Measurements from ENCODE around the gene DPH3.

Gene DPH3

DNA sequence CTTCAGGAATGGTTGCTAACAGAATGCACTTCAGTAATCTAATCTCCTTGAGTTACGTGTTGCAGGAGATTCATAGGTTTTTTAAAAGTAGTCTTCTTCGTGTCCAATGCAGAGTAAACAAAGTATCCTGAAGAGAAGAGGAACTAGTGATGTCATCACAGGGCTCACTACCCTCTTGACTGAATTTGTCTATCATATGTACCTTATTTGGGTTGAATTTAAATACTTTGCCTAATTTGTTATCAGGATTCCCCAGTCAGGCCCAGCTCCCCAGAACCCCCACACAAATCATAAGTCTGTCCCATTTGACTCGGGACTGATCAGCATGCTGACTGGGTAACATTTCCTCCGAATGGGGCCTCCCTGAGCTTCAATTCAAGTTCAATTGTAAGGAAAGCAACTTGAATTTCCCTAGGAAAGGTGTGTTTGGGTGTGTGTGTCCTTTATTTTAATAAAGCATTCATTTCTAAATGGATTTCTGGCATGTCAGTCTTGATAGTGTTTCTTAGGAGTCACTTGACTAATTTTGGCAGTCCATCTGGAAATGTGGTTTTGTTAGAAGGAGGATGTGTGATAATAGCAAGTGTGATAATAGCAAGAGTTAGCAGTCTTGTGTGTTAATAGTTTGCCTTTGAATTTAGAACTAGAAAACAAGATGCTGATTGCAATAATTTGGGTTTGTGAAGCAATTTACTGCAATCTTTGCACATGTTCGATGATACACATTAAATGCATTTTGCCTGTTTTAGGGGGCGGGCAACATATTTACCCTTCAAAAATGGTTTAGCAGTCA is 22.2 kb upstream of the DPH3 start:
- ATAC-seq (replicated peaks; ENCODE audit: extremely low read depth, poor library complexity, severe bottlenecking) (peak; percentile 14), DNase-seq (ENCODE audit: low spot score in 2 of 2) (no peak)
- Mint-ChIP-seq H3K27ac (ENCODE audit: low read depth) (peak overlapping the region; percentile 81), H3K4me1 (peaks cover 72% of the 10 kb centered on the region), H3K9me3 (no peaks in the 10 kb centered on the region), H3K27me3 (no peaks in the 10 kb centered on the region), H3K36me3 (ENCODE audit: insufficient read depth) (peaks cover 27% of the 10 kb centered on the region), H3K4me3 (peak overlapping the region; percentile 90)

DNA sequence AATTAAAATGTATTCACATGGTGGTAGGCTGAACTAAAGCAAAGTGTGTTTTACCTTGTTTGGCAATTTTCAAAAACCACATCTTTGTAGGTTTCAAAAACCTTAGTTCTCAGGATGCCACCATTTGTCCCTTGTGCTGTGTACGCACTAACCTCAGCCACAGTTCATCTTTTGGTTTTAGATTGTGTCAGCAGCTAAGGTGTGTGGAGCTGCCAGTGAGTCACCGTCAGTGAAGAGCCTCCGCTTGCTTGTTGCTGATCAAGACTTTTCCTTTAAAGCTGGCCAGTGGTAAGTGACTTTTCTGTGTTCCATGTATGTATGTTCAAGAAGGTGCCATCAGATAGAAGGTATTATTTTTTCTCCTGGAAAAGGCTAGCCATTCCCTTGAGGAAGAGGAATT is 21.4 kb upstream of the DPH3 start:
- peak in 1 of 2 donors; percentile 72 for DNase-seq (ENCODE audit: low spot score in 2 of 2)

DNA sequence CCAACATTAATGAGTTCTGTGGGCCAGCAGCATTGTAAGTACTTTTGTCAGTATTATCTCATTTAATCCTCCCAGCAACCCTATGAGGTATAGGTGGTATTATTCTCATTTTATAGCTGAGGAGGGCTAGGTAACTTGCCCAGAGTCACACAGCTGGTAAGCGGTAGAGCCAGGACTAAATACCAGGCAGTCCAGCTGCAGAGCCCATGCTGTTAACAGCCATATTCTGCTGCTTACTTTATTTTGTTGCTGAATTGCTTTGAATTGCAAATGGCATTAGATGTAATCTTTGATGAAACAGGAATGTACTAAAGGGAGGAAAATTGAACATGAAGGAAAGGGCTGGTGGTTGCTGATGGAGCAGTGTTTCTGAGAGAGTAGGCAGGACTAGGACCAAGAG is 19.9 kb upstream of the DPH3 start:
- peaks cover 25% of the 10 kb centered on the region for H3K36me3 Mint-ChIP-seq (ENCODE audit: insufficient read depth)
- H3K4me1 Mint-ChIP-seq, result peaks cover 50% of the 10 kb centered on the region

More for the DNA sequence above, 21.4 kb upstream of the DPH3 start:
- H3K27ac Mint-ChIP-seq (ENCODE audit: low read depth), result peak overlapping the region; percentile 81
- H3K4me3 Mint-ChIP-seq, result peak overlapping the region; percentile 90
- peak; percentile 96 for ATAC-seq (replicated peaks; ENCODE audit: extremely low read depth, poor library complexity, severe bottlenecking)
- no peaks in the 10 kb centered on the region for H3K27me3 Mint-ChIP-seq
- peaks cover 26% of the 10 kb centered on the region for H3K36me3 Mint-ChIP-seq (ENCODE audit: insufficient read depth)
- H3K4me1 Mint-ChIP-seq, result peaks cover 66% of the 10 kb centered on the region
- no peaks in the 10 kb centered on the region for H3K9me3 Mint-ChIP-seq

DNA sequence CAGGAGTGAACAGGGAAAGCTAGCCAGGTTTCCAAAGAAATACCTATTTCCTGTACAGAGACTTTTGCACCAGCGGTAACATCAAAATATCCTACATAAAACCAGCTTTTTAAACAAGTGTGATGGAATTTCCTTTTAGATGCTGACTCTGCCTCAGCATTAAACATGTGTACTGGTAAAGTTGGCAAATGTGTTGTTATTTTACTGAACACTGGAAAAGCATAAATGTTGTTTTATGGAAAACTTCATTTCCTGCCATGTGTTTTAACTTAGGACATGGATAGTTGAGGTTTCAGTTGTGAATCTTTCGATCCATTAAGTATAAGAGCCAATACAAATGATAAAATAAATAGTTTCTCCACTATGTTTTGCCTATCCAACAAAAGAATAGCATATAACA is 15.9 kb upstream of the DPH3 start:
- H3K27me3 Mint-ChIP-seq, result no peaks in the 10 kb centered on the region
- H3K4me1 Mint-ChIP-seq, result peaks cover 11% of the 10 kb centered on the region
- no peaks in the 10 kb centered on the region for H3K9me3 Mint-ChIP-seq
- no peak overlapping the region for H3K27ac Mint-ChIP-seq (ENCODE audit: low read depth)
- no peak for ATAC-seq (replicated peaks; ENCODE audit: extremely low read depth, poor library complexity, severe bottlenecking)
- no peak overlapping the region for H3K4me3 Mint-ChIP-seq
- no peak for DNase-seq (ENCODE audit: low spot score in 2 of 2)
- H3K36me3 Mint-ChIP-seq (ENCODE audit: insufficient read depth), result peaks cover 8% of the 10 kb centered on the region

More for the DNA sequence above, 19.9 kb upstream of the DPH3 start:
- Mint-ChIP-seq H3K27ac (ENCODE audit: low read depth) (peak overlapping the region; percentile 81), H3K9me3 (no peaks in the 10 kb centered on the region), H3K4me3 (peak overlapping the region; percentile 90), H3K27me3 (no peaks in the 10 kb centered on the region)
- ATAC-seq (replicated peaks; ENCODE audit: extremely low read depth, poor library complexity, severe bottlenecking) (no peak), DNase-seq (ENCODE audit: low spot score in 2 of 2) (no peak)

DNA sequence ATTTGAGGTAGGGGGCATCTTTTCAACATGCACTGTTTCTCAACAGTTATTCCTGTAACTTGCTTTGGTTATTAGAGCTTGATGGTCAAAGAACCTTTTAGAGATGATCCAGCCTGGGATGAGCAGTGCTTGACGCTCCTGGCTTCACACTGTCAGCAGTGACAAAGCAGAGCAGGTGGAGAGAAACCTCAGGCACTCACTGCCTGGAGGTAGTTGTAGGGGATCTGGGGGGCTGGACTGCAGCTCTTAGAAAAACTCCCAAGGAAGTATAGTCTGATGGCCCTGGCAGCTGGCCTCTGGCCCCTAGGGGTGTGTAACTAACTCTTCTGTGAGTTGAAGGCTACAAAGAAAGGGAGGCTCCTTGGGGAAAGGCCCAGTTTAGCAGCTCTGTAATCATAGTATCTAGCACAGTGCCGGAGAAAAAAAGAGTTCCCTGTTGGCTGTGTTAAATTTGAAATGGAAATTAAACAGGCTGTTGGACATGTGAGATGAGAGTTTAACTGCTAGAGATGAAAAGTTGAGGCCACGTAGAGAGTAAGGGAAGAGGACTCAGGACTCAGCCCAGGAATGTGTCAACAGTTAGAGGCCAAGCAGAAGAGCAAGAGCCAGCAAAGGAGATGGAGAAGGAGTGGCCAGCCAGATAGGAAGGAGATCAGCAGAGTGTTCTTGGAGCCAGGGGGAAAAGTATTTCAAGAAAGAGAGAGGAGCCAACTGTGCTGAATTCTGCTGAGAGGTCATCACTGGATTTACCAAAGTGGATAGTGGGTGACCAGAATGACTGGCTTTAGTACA is 14.5 kb upstream of the DPH3 start:
- no peak overlapping the region for H3K4me3 Mint-ChIP-seq
- H3K27ac Mint-ChIP-seq (ENCODE audit: low read depth), result no peak overlapping the region
- ATAC-seq (replicated peaks; ENCODE audit: extremely low read depth, poor library complexity, severe bottlenecking) (no peak), DNase-seq (ENCODE audit: low spot score in 2 of 2) (no peak)
- H3K9me3 Mint-ChIP-seq, result no peaks in the 10 kb centered on the region
- no peaks in the 10 kb centered on the region for H3K4me1 Mint-ChIP-seq
- H3K36me3 Mint-ChIP-seq (ENCODE audit: insufficient read depth), result peaks cover 8% of the 10 kb centered on the region
- no peaks in the 10 kb centered on the region for H3K27me3 Mint-ChIP-seq

DNA sequence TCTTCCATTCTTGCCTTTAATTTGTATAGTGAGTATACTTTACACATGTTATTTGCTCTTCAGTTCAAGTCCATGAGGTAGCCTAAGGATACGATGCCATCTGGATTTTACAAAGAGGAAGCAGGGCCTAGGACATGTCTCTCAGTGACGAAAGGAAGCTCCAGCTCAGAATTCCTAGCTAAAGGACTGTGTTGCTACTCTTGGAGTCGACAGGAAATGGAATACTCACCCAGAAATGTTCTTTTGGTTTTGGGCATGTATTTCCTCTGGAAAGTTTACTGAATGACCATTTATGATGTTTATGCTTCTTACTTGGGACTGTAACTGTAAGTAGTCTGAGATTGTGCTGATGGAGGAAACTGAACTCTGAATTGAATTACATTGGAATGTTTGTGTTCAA is 12.7 kb upstream of the DPH3 start:
- no peak overlapping the region for H3K27ac Mint-ChIP-seq (ENCODE audit: low read depth)
- DNase-seq (ENCODE audit: low spot score in 2 of 2) (no peak), ATAC-seq (replicated peaks; ENCODE audit: extremely low read depth, poor library complexity, severe bottlenecking) (no peak)
- H3K4me3 Mint-ChIP-seq, result no peak overlapping the region
- no peaks in the 10 kb centered on the region for H3K9me3 Mint-ChIP-seq
- no peaks in the 10 kb centered on the region for H3K27me3 Mint-ChIP-seq
- H3K4me1 Mint-ChIP-seq, result no peaks in the 10 kb centered on the region
- peaks cover 11% of the 10 kb centered on the region for H3K36me3 Mint-ChIP-seq (ENCODE audit: insufficient read depth)

DNA sequence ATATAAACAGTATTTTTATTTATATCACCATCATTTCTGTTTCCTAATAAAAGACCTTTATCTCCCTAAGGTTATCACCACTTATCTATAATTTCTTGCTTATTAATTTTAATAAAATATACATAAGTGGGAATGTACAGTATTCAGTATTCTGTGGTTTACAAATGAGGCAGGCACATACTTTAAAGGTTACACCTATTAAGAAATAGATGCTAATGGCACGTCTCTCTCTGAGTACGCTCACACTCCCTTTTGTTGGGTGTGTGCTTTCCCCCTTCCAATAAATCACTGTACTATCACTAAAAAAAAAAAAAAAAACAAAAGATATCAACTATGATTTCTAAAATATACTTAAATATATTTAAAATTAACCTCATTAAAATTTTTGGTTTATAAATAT is 9.1 kb upstream of the DPH3 start:
- DNase-seq (ENCODE audit: low spot score in 2 of 2) (no peak), ATAC-seq (replicated peaks; ENCODE audit: extremely low read depth, poor library complexity, severe bottlenecking) (no peak)
- H3K4me1 Mint-ChIP-seq, result no peaks in the 10 kb centered on the region
- no peaks in the 10 kb centered on the region for H3K27me3 Mint-ChIP-seq
- no peaks in the 10 kb centered on the region for H3K9me3 Mint-ChIP-seq
- H3K36me3 Mint-ChIP-seq (ENCODE audit: insufficient read depth), result peaks cover 17% of the 10 kb centered on the region
- H3K27ac Mint-ChIP-seq (ENCODE audit: low read depth), result no peak overlapping the region
- H3K4me3 Mint-ChIP-seq, result no peak overlapping the region

DNA sequence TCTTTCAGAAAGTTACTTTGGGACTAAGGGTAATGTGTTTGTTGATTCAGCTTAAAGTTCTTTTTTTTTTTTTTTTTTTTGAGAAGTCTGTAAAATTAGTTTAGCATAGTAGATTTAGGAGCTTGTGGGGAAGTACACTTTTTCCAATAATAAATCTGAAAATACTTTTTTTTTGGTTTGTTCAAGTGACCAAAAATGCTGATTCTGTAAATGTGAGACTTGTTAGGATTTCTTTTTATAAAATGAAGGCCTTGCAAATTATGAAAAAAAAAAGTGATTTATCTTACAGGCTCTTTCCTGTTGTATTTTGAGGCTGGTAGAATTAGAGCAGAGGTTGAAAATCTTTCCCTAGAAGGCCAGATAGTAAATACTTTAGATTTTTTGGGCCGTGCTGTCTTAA is 7.8 kb upstream of the DPH3 start:
- Mint-ChIP-seq H3K4me3 (no peak overlapping the region), H3K27ac (ENCODE audit: low read depth) (no peak overlapping the region), H3K36me3 (ENCODE audit: insufficient read depth) (peaks cover 19% of the 10 kb centered on the region), H3K9me3 (no peaks in the 10 kb centered on the region), H3K4me1 (peaks cover under 1% of the 10 kb centered on the region), H3K27me3 (no peaks in the 10 kb centered on the region)
- DNase-seq (ENCODE audit: low spot score in 2 of 2) (no peak), ATAC-seq (replicated peaks; ENCODE audit: extremely low read depth, poor library complexity, severe bottlenecking) (no peak)

DNA sequence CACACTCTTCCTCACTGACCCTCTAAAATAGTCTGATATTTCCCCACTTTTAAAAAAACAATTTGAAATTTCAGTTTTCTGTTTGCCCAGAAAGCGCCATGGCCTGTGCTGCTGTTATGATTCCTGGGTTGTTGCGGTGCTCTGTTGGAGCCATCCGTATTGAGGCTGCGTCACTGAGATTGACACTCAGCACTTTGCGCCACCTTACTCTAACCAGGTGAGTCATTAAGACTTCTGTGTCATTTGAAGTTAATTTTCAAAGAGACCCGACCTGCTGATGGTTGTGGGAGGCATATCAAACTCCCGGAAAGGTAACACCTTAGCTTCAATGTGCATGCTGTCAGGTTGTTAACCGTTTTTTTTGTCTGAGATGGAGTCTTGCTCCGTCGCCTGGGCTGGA is 6.1 kb upstream of the DPH3 start:
- H3K27ac Mint-ChIP-seq (ENCODE audit: low read depth), result no peak overlapping the region
- no peak overlapping the region for H3K4me3 Mint-ChIP-seq
- ATAC-seq (replicated peaks; ENCODE audit: extremely low read depth, poor library complexity, severe bottlenecking) (no peak), DNase-seq (ENCODE audit: low spot score in 2 of 2) (no peak)
- no peaks in the 10 kb centered on the region for H3K27me3 Mint-ChIP-seq
- H3K36me3 Mint-ChIP-seq (ENCODE audit: insufficient read depth), result peaks cover 15% of the 10 kb centered on the region
- H3K9me3 Mint-ChIP-seq, result no peaks in the 10 kb centered on the region
- peaks cover 7% of the 10 kb centered on the region for H3K4me1 Mint-ChIP-seq

DNA sequence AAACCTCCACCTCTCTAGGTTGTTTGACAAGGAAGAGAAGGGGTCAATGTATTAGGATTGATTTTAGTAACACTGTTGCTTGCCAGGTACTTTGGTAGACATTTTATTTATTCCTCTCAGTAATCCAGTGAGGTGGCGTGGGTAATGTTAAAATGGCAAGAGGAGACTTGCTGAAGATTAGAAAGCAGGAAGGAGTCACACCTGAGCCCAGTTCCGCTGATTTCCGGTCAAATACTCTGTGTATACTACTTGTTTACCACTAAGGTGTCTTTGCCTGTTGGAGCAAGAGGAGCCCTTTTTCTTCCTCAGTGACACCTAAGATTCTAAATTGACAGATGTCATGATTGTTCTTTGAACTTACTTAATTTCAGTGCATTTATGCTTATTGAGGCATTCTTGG is 2.0 kb upstream of the DPH3 start:
- Mint-ChIP-seq H3K36me3 (ENCODE audit: insufficient read depth) (peaks cover 14% of the 10 kb centered on the region), H3K27me3 (no peaks in the 10 kb centered on the region), H3K4me3 (no peak overlapping the region), H3K27ac (ENCODE audit: low read depth) (peak overlapping the region; percentile 32), H3K9me3 (no peaks in the 10 kb centered on the region), H3K4me1 (peaks cover 19% of the 10 kb centered on the region)
- no peak for ATAC-seq (replicated peaks; ENCODE audit: extremely low read depth, poor library complexity, severe bottlenecking)
- DNase-seq (ENCODE audit: low spot score in 2 of 2), result no peak

DNA sequence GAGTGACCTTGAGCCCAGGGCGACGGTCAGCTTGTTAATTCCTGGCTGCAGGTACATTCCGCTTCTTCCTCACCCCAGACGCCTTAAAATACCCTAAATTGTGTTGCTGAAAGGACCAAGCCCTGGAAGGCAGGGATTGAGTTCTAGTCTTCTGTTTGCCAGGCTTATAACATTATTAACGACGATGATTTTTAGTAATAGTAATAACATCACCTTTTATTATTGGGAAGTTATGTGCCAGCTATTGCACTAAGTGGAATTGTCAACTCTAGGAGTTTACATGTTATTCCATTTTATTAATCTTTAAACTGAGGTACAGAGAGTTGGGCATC is 678 bp upstream of the DPH3 start:
- Mint-ChIP-seq H3K27me3 (no peaks in the 10 kb centered on the region), H3K4me1 (peaks cover 19% of the 10 kb centered on the region), H3K36me3 (ENCODE audit: insufficient read depth) (peaks cover 14% of the 10 kb centered on the region), H3K27ac (ENCODE audit: low read depth) (peak overlapping the region; percentile 97), H3K9me3 (no peaks in the 10 kb centered on the region), H3K4me3 (peak overlapping the region; percentile 96)
- ATAC-seq (replicated peaks; ENCODE audit: extremely low read depth, poor library complexity, severe bottlenecking) (no peak), DNase-seq (ENCODE audit: low spot score in 2 of 2) (no peak)

DNA sequence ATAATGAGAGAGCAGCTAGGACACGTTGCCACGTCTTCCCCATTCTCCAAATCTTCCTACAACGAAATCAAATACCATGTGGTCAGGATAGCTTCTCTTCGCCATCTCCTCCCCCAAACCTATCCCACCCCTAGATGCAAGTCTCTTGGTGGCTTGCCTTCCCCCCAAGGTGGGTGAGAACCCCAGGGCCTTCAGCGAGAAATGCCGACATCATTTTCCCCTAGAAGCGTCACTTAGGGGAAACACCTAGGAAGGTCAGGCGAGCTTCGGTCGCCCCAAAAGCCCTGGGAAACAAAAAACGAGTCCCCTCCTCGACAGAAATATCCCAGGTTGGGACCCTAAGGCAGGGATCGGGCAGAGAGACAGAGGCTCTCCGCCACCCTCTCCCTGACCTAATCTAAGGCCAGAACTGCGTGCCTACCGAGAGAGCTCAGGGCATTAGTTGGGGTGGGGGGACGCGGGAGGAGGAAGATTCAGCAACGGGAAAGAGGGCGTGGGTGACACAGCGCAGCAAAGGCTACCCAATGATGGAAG is 502 bp downstream of the DPH3 start:
- DNase-seq (ENCODE audit: low spot score in 2 of 2), result no peak
- ATAC-seq (replicated peaks; ENCODE audit: extremely low read depth, poor library complexity, severe bottlenecking), result no peak
- peaks cover 19% of the 10 kb centered on the region for H3K4me1 Mint-ChIP-seq

DNA sequence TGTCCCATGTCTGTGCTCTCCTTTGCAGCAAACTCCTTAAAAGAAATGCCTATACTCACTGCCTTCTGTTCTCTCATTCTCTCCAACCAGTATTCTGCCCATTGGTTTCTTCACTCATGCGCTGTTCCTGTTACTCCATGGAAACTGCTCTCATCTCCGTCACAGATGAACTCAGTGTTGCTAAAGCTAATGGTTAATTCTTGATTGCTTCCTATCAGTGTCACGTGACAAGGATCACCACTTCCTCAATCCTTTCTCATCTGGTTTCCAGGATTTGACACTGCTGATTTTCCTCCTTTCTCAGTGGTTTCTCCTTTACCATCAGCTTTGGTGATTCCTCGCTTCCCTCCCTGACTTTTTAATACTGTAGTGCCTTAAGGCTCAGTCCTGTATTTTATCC is 2.6 kb downstream of the DPH3 start:
- Mint-ChIP-seq H3K36me3 (ENCODE audit: insufficient read depth) (peaks cover 15% of the 10 kb centered on the region), H3K27ac (ENCODE audit: low read depth) (no peak overlapping the region), H3K9me3 (no peaks in the 10 kb centered on the region), H3K4me3 (no peak overlapping the region), H3K4me1 (peaks cover 14% of the 10 kb centered on the region), H3K27me3 (no peaks in the 10 kb centered on the region)
- DNase-seq (ENCODE audit: low spot score in 2 of 2) (no peak), ATAC-seq (replicated peaks; ENCODE audit: extremely low read depth, poor library complexity, severe bottlenecking) (no peak)

More for the DNA sequence above, 502 bp downstream of the DPH3 start:
- H3K36me3 Mint-ChIP-seq (ENCODE audit: insufficient read depth), result peaks cover 14% of the 10 kb centered on the region
- H3K27ac Mint-ChIP-seq (ENCODE audit: low read depth), result peak overlapping the region; percentile 97
- H3K9me3 Mint-ChIP-seq, result no peaks in the 10 kb centered on the region
- peak overlapping the region; percentile 96 for H3K4me3 Mint-ChIP-seq
- H3K27me3 Mint-ChIP-seq, result no peaks in the 10 kb centered on the region
